Dendritic cell treated with granulocyte-macrophage colony-stimulating factor and Interleukin-4, amounts not matched to agents 40 ng/mL and 50 ng/mL, for 4 days (primary cell): ENCODE measurements around the gene SERPINB6.
A peak's percentile ranks its signal among the peaks of the same experiment; 100 is the strongest.
"Not testable (repeated sequence)": the region's sequence is repeated elsewhere in the genome, so short reads cannot be mapped to it uniquely, and the experiment has no call there.

Experiments
- H3K27ac Mint-ChIP-seq: one replicate; pipeline ENCODE4 v1.8.0; 2022; ENCODE audit warnings: mild to moderate bottlenecking, mixed read lengths
- H3K27me3 Mint-ChIP-seq: one replicate; pipeline ENCODE4 v1.8.0; 2022; ENCODE audit warnings: mild to moderate bottlenecking, mixed read lengths
- H3K36me3 Mint-ChIP-seq: one replicate; pipeline ENCODE4 v1.8.0; 2022; ENCODE audit warnings: low read depth, mixed read lengths
- H3K4me1 Mint-ChIP-seq: one replicate; pipeline ENCODE4 v1.8.0; 2022; ENCODE audit warnings: low read depth, mixed read lengths
- H3K4me3 Mint-ChIP-seq: one replicate; pipeline ENCODE4 v1.8.0; 2022; ENCODE audit warnings: mild to moderate bottlenecking, moderate library complexity, mixed read lengths
- H3K9me3 Mint-ChIP-seq: one replicate; pipeline ENCODE4 v1.8.0; 2022; ENCODE audit warnings: mixed read lengths
- intact Hi-C: fragments of 100-400 bp; cut with micrococcal nuclease; formaldehyde crosslinking; loops from one replicate; pipeline ENCODE4 v1.15.0; 2022

Gene SERPINB6

DNA sequence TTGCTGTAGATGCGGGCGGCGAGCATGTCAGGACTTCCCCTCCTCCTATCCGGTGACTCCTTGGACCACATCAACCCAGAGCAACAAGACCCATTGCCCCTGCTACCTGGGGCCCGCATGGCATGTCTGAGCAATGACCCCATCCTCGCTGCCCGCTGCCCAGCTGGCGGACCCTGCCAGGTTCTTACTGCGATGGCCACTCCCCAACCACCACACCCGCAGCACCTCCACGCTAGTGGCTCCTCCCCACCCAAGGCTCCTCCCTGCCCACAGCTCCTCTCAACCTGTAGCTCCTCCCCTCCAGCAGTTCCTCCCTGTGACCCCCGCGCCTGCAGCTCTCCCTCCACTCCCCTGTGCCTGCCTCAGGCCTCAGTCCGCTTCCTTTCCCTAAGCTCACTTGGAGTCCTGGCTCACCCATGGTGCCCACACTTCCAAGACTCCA, 50.7 kb downstream of the SERPINB6 start:
- intact Hi-C loops, result no loop called here
- H3K9me3 Mint-ChIP-seq, result no peaks in the 10 kb centered on the region
- peaks cover 42% of the 10 kb centered on the region for H3K4me1 Mint-ChIP-seq
- H3K36me3 Mint-ChIP-seq, result no peaks in the 10 kb centered on the region
- H3K27me3 Mint-ChIP-seq, result peaks cover 3% of the 10 kb centered on the region
- H3K4me3 Mint-ChIP-seq, result no peak overlapping the region
- peak overlapping the region; percentile 69 for H3K27ac Mint-ChIP-seq

GRCh38 chr6:2919886-2920285, 51.5 kb downstream of the SERPINB6 start:
- Mint-ChIP-seq H3K27me3 (peaks cover 3% of the 10 kb centered on the region), H3K4me3 (peak overlapping the region; percentile 65), H3K9me3 (no peaks in the 10 kb centered on the region), H3K36me3 (no peaks in the 10 kb centered on the region), H3K4me1 (peaks cover 42% of the 10 kb centered on the region), H3K27ac (peak overlapping the region; percentile 97)
- intact Hi-C loops, result no loop called here

DNA sequence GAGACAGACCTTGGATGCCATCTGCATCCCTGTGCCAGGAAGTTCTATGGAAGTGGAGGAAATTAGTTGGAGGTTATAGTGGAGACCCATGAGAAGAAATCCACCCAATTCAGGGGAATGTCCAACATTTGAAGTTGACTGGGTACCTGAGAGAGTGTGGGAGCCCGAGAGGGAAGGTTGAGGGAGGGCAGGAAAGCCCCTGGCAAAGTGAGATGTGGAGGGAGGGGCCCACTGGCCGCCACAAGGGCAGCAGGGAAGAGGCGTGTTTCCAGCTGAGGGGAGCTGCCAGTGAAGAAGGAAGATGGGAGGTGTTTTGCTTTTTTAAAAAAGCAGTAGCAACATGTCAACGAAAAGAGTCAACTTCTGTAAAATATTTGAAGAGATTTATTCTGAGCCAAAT, 52.0 kb downstream of the SERPINB6 start:
- Mint-ChIP-seq H3K9me3 (no peaks in the 10 kb centered on the region), H3K4me3 (peak overlapping the region; percentile 65), H3K27me3 (peaks cover 3% of the 10 kb centered on the region), H3K4me1 (peaks cover 42% of the 10 kb centered on the region), H3K36me3 (no peaks in the 10 kb centered on the region), H3K27ac (peak overlapping the region; percentile 97)
- intact Hi-C loops, result no loop called here

DNA sequence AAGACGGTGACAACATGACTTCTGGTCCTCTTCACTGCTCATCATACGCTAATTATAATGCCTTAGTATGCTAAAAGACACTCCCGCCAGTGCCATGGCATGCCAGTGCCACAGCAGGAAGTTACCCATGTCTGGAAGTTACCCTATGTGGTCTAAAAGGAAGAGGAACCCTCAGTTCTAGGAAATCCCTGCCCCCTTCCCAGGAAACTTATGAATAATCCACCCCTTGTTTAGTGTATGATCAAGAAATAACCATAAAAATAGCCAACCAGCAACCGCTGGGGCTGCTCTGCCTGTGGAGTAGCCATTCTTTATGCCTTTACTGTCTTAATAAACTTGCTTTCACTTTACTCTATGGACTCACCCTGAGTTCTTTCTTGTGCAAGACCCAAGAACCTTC, 52.4 kb downstream of the SERPINB6 start:
- Mint-ChIP-seq H3K4me1 (peaks cover 42% of the 10 kb centered on the region), H3K36me3 (no peaks in the 10 kb centered on the region), H3K4me3 (peak overlapping the region; percentile 65), H3K27ac (peak overlapping the region; percentile 97), H3K27me3 (peaks cover 3% of the 10 kb centered on the region), H3K9me3 (no peaks in the 10 kb centered on the region)
- intact Hi-C loops, result no loop called here

DNA sequence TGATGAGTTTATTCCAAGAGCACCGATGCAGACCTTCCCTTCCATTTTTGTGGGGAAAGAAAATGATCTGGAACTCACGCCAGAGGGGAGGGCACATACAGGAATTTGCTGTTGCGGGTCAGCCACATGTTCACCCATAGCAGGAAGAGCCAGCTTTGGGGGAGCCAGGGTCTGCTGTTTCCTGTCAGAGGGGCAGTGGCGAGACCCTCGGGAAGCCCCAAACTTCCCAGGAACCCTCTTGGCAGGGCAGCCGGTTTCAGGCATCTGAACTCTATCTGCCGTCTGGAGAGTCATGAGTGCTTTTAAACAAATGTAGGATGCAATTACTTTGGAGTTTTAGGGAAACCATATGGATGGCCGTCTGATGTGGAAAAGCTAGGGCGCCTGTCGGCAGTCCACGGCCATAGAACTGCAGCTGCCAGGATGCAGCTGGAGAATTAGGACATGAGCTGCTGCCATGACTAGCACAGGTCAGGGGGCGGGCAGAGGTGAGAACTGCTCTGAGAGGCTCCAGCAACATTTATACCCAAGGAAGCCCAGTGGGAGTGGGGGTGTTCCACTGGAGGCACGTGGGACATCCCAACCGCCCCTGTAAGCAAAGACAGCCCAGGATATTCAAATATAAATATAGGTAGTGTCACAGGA, 53.4 kb downstream of the SERPINB6 start:
- Mint-ChIP-seq H3K4me3 (no peak overlapping the region), H3K9me3 (no peaks in the 10 kb centered on the region), H3K4me1 (peaks cover 42% of the 10 kb centered on the region), H3K27me3 (peaks cover 3% of the 10 kb centered on the region), H3K36me3 (no peaks in the 10 kb centered on the region), H3K27ac (peak overlapping the region; percentile 97)
- intact Hi-C loops, result no loop called here

GRCh38 chr6:2917065-2917464, 54.3 kb downstream of the SERPINB6 start:
- no peaks in the 10 kb centered on the region for H3K36me3 Mint-ChIP-seq
- peak overlapping the region; percentile 97 for H3K27ac Mint-ChIP-seq
- peaks cover 3% of the 10 kb centered on the region for H3K27me3 Mint-ChIP-seq
- intact Hi-C loops, result no loop called here
- H3K4me3 Mint-ChIP-seq, result no peak overlapping the region
- peaks cover 42% of the 10 kb centered on the region for H3K4me1 Mint-ChIP-seq
- H3K9me3 Mint-ChIP-seq, result no peaks in the 10 kb centered on the region

DNA sequence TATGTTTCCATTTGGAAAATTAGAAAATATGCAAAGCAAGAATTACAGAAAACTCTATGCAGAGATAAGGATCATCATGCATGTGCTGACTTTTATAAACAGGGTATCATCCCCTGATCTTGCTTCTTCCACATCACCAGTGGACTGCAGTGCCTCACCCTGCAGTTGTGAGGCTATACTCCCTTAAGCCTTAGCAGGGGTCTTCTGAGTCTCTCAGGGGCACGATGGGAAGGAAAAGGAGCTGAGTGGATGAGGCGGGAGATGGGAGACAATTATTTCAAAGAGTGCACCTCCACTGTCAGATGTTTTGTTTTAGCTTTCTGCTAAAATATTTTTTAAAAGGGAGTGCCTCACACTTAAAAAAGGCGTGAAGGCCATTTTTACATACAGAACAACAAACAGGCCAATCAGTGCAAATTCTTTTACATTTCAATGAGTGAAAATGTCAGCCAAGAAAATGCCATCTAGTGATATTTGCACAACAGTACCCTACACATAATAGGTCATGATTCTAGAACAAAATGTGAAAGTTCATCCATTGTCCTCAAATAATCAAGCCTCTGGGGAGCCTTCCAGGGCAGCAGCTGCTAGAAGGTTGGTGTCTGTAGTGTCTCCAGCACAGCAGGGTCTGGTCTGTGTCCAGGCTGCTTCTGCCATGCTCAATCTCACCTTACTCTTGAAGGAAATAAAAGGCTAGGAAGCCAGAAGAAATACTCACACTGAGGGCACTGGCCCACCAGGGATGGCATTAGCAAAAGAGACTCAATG, 55.0 kb downstream of the SERPINB6 start:
- H3K9me3 Mint-ChIP-seq, result no peaks in the 10 kb centered on the region
- intact Hi-C loops, result no loop called here
- H3K4me1 Mint-ChIP-seq, result peaks cover 42% of the 10 kb centered on the region
- H3K36me3 Mint-ChIP-seq, result no peaks in the 10 kb centered on the region
- H3K27me3 Mint-ChIP-seq, result peaks cover 3% of the 10 kb centered on the region
- H3K4me3 Mint-ChIP-seq, result no peak overlapping the region
- H3K27ac Mint-ChIP-seq, result no peak overlapping the region

DNA sequence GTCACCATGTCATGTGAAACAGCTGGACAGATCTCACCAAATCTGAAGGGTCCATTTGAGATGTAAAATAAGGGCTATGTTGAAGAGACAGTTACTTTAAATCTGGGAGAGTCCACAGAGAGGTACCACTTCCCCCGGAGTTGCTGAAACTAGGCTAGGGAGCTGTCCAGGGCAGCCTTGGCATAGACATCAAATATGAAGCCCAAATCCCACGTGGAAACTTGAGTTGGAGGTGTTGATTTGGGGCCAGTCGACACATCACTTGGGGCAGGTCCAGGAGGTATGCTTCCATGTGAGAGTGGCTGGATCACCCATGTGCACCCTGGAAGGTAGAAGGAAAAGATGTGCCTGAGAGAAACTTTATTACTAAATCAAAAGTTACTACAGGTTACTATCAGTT, 56.2 kb downstream of the SERPINB6 start:
- intact Hi-C loops, result no loop called here
- Mint-ChIP-seq H3K4me1 (peaks cover 42% of the 10 kb centered on the region), H3K4me3 (no peak overlapping the region), H3K27me3 (peaks cover 4% of the 10 kb centered on the region), H3K36me3 (no peaks in the 10 kb centered on the region), H3K27ac (peak overlapping the region; percentile 21), H3K9me3 (no peaks in the 10 kb centered on the region)

- H3K36me3 Mint-ChIP-seq, result no peaks in the 10 kb centered on the region
- H3K27ac Mint-ChIP-seq, result no peak overlapping the region
- intact Hi-C loops, result no loop called here
- peaks cover 5% of the 10 kb centered on the region for H3K27me3 Mint-ChIP-seq
- peaks cover 42% of the 10 kb centered on the region for H3K4me1 Mint-ChIP-seq
- no peaks in the 10 kb centered on the region for H3K9me3 Mint-ChIP-seq
- no peak overlapping the region for H3K4me3 Mint-ChIP-seq
Observed at GRCh38 chr6:2914318-2914660, 57.1 kb downstream of the SERPINB6 start.

DNA sequence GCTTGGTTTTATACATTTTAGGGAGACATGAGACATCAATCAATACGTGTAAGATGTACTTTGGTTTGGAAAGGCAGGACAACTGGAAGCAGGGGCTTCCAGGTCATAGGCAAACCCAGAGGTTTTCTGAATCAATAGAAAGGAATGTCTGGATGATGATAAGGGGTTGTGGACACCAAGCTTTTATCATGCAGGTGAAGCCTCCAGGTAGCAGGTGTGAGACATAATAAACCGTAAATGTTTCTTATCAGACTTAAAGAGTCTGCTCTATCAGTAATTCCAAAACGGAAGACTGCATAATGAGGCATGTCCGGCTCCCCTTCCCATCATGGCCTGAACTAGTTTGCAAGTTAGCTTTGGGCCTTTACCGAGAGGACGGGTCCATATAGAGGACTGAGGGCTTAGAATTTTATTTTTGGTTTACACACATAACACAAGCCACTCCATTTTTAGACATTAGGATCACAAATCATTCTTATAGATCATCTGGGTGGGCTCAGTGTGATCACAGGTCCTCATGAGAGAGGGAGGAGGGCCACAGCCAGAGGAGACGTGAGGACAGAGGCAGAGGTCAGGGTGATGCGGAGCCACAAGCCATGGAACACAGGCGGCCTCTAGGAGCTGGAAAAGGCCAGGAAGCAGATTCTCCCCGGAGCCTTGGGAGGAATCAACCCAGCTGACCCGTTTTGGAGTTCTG, 57.6 kb downstream of the SERPINB6 start:
- Mint-ChIP-seq H3K36me3 (no peaks in the 10 kb centered on the region), H3K9me3 (no peaks in the 10 kb centered on the region), H3K4me3 (no peak overlapping the region), H3K27ac (no peak overlapping the region), H3K4me1 (peaks cover 42% of the 10 kb centered on the region), H3K27me3 (peaks cover 5% of the 10 kb centered on the region)
- intact Hi-C loops, result no loop called here

- peaks cover 13% of the 10 kb centered on the region for H3K27me3 Mint-ChIP-seq
- H3K4me3 Mint-ChIP-seq, result no peak overlapping the region
- H3K9me3 Mint-ChIP-seq, result no peaks in the 10 kb centered on the region
- intact Hi-C loops, result no loop called here
- H3K36me3 Mint-ChIP-seq, result no peaks in the 10 kb centered on the region
- H3K4me1 Mint-ChIP-seq, result peaks cover 25% of the 10 kb centered on the region
- H3K27ac Mint-ChIP-seq, result peak overlapping the region; percentile 17
Observed at GRCh38 chr6:2911171-2911570, 60.2 kb downstream of the SERPINB6 start.

DNA sequence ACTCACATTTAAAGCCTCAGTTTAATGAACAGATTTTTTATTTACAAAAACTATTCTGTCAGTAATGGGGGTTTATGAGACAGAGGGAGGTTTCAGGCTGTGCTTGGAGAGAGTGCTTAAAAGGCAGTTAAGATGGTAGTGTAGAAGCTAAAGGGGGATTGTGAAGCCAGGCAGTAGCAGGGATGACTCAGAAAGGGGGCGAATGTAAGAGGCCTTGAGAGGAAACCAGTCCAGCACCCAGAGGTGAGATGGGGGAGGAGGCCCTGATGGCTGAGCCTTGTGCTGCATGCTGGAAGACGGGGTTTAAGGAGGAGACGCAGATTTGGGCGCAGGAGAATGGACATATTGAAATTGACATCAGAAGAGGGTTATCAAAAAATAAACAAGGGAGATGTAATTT, 61.6 kb downstream of the SERPINB6 start:
- Mint-ChIP-seq H3K9me3 (no peaks in the 10 kb centered on the region), H3K27me3 (peaks cover 16% of the 10 kb centered on the region), H3K27ac (no peak overlapping the region), H3K36me3 (no peaks in the 10 kb centered on the region), H3K4me3 (no peak overlapping the region), H3K4me1 (peaks cover 25% of the 10 kb centered on the region)
- intact Hi-C loops, result no loop called here

- intact Hi-C loops, H3K9me3 Mint-ChIP-seq, H3K4me3 Mint-ChIP-seq, H3K36me3 Mint-ChIP-seq, H3K27ac Mint-ChIP-seq: not testable (repeated sequence)
- Mint-ChIP-seq H3K4me1 (peaks cover 25% of the 10 kb centered on the region), H3K27me3 (peaks cover 16% of the 10 kb centered on the region)
Observed at GRCh38 chr6:2909051-2909606, 62.2 kb downstream of the SERPINB6 start.

- H3K9me3 Mint-ChIP-seq, H3K4me3 Mint-ChIP-seq: not testable (repeated sequence)
- H3K27me3 Mint-ChIP-seq, result peaks cover 16% of the 10 kb centered on the region
Observed at GRCh38 chr6:2908516-2908915, 62.9 kb downstream of the SERPINB6 start.

More at GRCh38 chr6:2908516-2908915, 62.9 kb downstream of the SERPINB6 start:
- H3K27ac Mint-ChIP-seq, H3K36me3 Mint-ChIP-seq, intact Hi-C loops: not testable (repeated sequence)
- peaks cover 25% of the 10 kb centered on the region for H3K4me1 Mint-ChIP-seq
